ENCODE results near the gene KRT2.
"Not testable (repeated sequence)": the region's sequence is repeated elsewhere in the genome, so short reads cannot be mapped to it uniquely, and the experiment has no call there.

The KRT2 gene

GRCh38 chr12:52684431-52684830 lies 32.4 kb upstream of the KRT2 start:
- no peak for DNase-seq

- no peak for DNase-seq
These were observed 31.7 kb upstream of the KRT2 start for GRCh38 chr12:52683575-52684300.

- DNase-seq: no peak
These were observed 31.0 kb upstream of the KRT2 start for GRCh38 chr12:52682938-52683574.

GRCh38 chr12:52682381-52682660 lies 30.3 kb upstream of the KRT2 start:
- no peak for DNase-seq

GRCh38 chr12:52681526-52682380 lies 29.7 kb upstream of the KRT2 start:
- DNase-seq: peak; percentile 36

- DNase-seq: no peak
These were observed 28.4 kb upstream of the KRT2 start, which contains the start of gene KRT1 for GRCh38 chr12:52680363-52680762. KRT1 (minus strand) TSS chr12:52680407; CDS start chr12:52680348, 59 bp downstream.

- no peak for DNase-seq
These were observed 27.9 kb upstream of the KRT2 start for GRCh38 chr12:52679875-52680274.

- DNase-seq: no peak
These were observed 25.7 kb upstream of the KRT2 start for GRCh38 chr12:52677671-52678070.

GRCh38 chr12:52677126-52677525 lies 25.1 kb upstream of the KRT2 start:
- no peak for DNase-seq

GRCh38 chr12:52676163-52676562 lies 24.2 kb upstream of the KRT2 start:
- DNase-seq: no peak

- DNase-seq: no peak
These were observed 23.3 kb upstream of the KRT2 start for GRCh38 chr12:52675301-52675701.

- DNase-seq: no peak
These were observed 22.4 kb upstream of the KRT2 start for GRCh38 chr12:52674433-52674775.

GRCh38 chr12:52673713-52674432 lies 21.9 kb upstream of the KRT2 start:
- DNase-seq: no peak

- DNase-seq: no peak
These were observed 21.2 kb upstream of the KRT2 start for GRCh38 chr12:52673217-52673616.

GRCh38 chr12:52672321-52672933 lies 20.4 kb upstream of the KRT2 start:
- DNase-seq: no peak

GRCh38 chr12:52670961-52671360 lies 18.9 kb upstream of the KRT2 start:
- DNase-seq: no peak

GRCh38 chr12:52670506-52670905 lies 18.5 kb upstream of the KRT2 start:
- DNase-seq: no peak

GRCh38 chr12:52669941-52670340 lies 17.9 kb upstream of the KRT2 start:
- DNase-seq: not testable (repeated sequence)

- no peak for DNase-seq
These were observed 17.4 kb upstream of the KRT2 start for GRCh38 chr12:52669426-52669825.

GRCh38 chr12:52667931-52668330 lies 15.9 kb upstream of the KRT2 start:
- DNase-seq: no peak

GRCh38 chr12:52667509-52667908 lies 15.5 kb upstream of the KRT2 start:
- no peak for DNase-seq

- no peak for DNase-seq
These were observed 14.5 kb upstream of the KRT2 start for GRCh38 chr12:52666471-52666870.

- DNase-seq: no peak
These were observed 11.4 kb upstream of the KRT2 start for GRCh38 chr12:52663420-52663819.
